Measurements from ENCODE around the gene ROBO1. TPM values are rescaled to one million over a fixed set of nuclear protein-coding genes. Genes with fewer than 3 reads are reported as not detected.

ROBO1 gene
- total RNA-seq, 2 experiments from 2014 or later = 0.36 to 0.69 TPM

- Mint-ChIP-seq H3K36me3 (ENCODE audit: low read depth) (no peaks in the 10 kb centered on the region), H3K4me1 (ENCODE audit: low read depth) (no peaks in the 10 kb centered on the region), H3K9me3 (peaks cover 3% of the 10 kb centered on the region), H3K27me3 (no peaks in the 10 kb centered on the region), H3K4me3 (no peak overlapping the region), H3K27ac (no peak overlapping the region)
- Histone ChIP-seq H3K4me3 (ENCODE audit: low read length) (no peak overlapping the region), H3K36me3 (ENCODE audit: insufficient read depth, low read length) (no peaks in the 10 kb centered on the region), H3K27me3 (ENCODE audit: control insufficient read depth in 1 of 2, insufficient read depth in 2 of 2, low read length in 2 of 2) (no peaks in the 10 kb centered on the region), H3K4me1 (ENCODE audit: insufficient read depth, low read length) (no peaks in the 10 kb centered on the region), H3K9me3 (ENCODE audit: control insufficient read depth in 1 of 2, insufficient read depth in 1 of 2, low read length in 2 of 2) (peaks cover 0 to 7% of the 10 kb centered on the region in 2 experiments), H3K27ac (ENCODE audit: low read depth in 1 of 2, low read length in 2 of 2) (no peak overlapping the region)
- intact Hi-C loops (cut with DNase I, micrococcal nuclease) = no loop called here
- TF ChIP-seq, protein P1, sequence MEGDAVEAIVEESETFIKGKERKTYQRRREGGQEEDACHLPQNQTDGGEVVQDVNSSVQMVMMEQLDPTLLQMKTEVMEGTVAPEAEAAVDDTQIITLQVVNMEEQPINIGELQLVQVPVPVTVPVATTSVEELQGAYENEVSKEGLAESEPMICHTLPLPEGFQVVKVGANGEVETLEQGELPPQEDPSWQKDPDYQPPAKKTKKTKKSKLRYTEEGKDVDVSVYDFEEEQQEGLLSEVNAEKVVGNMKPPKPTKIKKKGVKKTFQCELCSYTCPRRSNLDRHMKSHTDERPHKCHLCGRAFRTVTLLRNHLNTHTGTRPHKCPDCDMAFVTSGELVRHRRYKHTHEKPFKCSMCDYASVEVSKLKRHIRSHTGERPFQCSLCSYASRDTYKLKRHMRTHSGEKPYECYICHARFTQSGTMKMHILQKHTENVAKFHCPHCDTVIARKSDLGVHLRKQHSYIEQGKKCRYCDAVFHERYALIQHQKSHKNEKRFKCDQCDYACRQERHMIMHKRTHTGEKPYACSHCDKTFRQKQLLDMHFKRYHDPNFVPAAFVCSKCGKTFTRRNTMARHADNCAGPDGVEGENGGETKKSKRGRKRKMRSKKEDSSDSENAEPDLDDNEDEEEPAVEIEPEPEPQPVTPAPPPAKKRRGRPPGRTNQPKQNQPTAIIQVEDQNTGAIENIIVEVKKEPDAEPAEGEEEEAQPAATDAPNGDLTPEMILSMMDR (IDR thresholded peaks at IDR 0.05) = no peak
- POLR2A ChIA-PET = no interaction called here
- CTCF ChIA-PET = no interaction called here
- ATAC-seq (ENCODE audit: poor library complexity) (no peak), DNase-seq (no peak)
These were observed 866.3 kb downstream of the ROBO1 start for GRCh38 chr3:78901544-78901943.

- DNase-seq = no peak
- TF ChIP-seq, protein P1 (IDR thresholded peaks at IDR 0.05) = no peak
- Mint-ChIP-seq H3K9me3 (peaks cover 3% of the 10 kb centered on the region), H3K27me3 (no peaks in the 10 kb centered on the region), H3K4me1 (ENCODE audit: low read depth) (no peaks in the 10 kb centered on the region), H3K4me3 (no peak overlapping the region), H3K27ac (no peak overlapping the region), H3K36me3 (ENCODE audit: low read depth) (no peaks in the 10 kb centered on the region)
- H3K27ac ChIP-seq (ENCODE audit: low read depth in 1 of 2, low read length in 2 of 2) = no peak overlapping the region
- intact Hi-C loops (cut with DNase I, micrococcal nuclease) = no loop called here
- H3K9me3 ChIP-seq (ENCODE audit: control insufficient read depth in 1 of 2, insufficient read depth in 1 of 2, low read length in 2 of 2) = peaks cover 0 to 7% of the 10 kb centered on the region in 2 experiments
- H3K27me3 ChIP-seq (ENCODE audit: control insufficient read depth in 1 of 2, insufficient read depth in 2 of 2, low read length in 2 of 2) = no peaks in the 10 kb centered on the region
- no peak for ATAC-seq (ENCODE audit: poor library complexity)
- ChIA-PET CTCF (no interaction called here), POLR2A (no interaction called here)
- H3K4me3 ChIP-seq (ENCODE audit: low read length) = no peak overlapping the region
- no peaks in the 10 kb centered on the region for H3K36me3 ChIP-seq (ENCODE audit: insufficient read depth, low read length)
- H3K4me1 ChIP-seq (ENCODE audit: insufficient read depth, low read length) = no peaks in the 10 kb centered on the region
These were observed 866.9 kb downstream of the ROBO1 start for GRCh38 chr3:78900880-78901279.

DNA sequence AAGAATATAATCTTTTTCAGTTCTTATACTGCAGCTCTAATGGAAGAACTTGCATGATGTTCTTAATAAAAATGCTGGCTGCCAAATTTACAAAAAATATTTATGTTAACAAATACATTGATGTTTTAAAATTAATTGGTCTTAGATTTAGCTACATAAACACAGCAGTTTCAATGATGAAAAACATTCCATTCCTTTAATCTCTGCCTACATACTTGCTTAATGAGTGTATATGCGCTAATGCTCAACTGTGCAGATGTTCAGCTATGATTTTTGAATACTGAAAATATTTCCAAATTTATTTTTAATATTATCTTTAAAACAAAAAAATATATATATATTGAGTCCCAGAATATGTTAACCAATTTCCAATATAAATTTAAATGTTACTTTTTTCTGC, 867.4 kb downstream of the ROBO1 start:
- no peak for ATAC-seq (ENCODE audit: poor library complexity)
- Histone ChIP-seq H3K4me1 (ENCODE audit: insufficient read depth, low read length) (no peaks in the 10 kb centered on the region), H3K27ac (ENCODE audit: low read depth in 1 of 2, low read length in 2 of 2) (no peak overlapping the region), H3K27me3 (ENCODE audit: control insufficient read depth in 1 of 2, insufficient read depth in 2 of 2, low read length in 2 of 2) (no peaks in the 10 kb centered on the region), H3K4me3 (ENCODE audit: low read length) (no peak overlapping the region), H3K9me3 (ENCODE audit: control insufficient read depth in 1 of 2, insufficient read depth in 1 of 2, low read length in 2 of 2) (peaks cover 0 to 7% of the 10 kb centered on the region in 2 experiments), H3K36me3 (ENCODE audit: insufficient read depth, low read length) (no peaks in the 10 kb centered on the region)
- intact Hi-C loops (cut with DNase I, micrococcal nuclease) = no loop called here
- no peak for DNase-seq
- TF ChIP-seq, protein P1 (IDR thresholded peaks at IDR 0.05) = no peak
- no peaks in the 10 kb centered on the region for H3K4me1 Mint-ChIP-seq (ENCODE audit: low read depth)
- POLR2A ChIA-PET = no interaction called here
- peaks cover 3% of the 10 kb centered on the region for H3K9me3 Mint-ChIP-seq
- H3K27me3 Mint-ChIP-seq = no peaks in the 10 kb centered on the region
- H3K36me3 Mint-ChIP-seq (ENCODE audit: low read depth) = no peaks in the 10 kb centered on the region
- no peak overlapping the region for H3K4me3 Mint-ChIP-seq
- H3K27ac Mint-ChIP-seq = no peak overlapping the region
- CTCF ChIA-PET = no interaction called here

All from CD4-positive, alpha-beta T cell (primary cell).